ENCODE data around the gene NUCB1.
A peak's percentile ranks its signal among the peaks of the same experiment; 100 is the strongest.
"Not testable (repeated sequence)": the region's sequence is repeated elsewhere in the genome, so short reads cannot be mapped to it uniquely, and the experiment has no call there.

The NUCB1 gene

DNA sequence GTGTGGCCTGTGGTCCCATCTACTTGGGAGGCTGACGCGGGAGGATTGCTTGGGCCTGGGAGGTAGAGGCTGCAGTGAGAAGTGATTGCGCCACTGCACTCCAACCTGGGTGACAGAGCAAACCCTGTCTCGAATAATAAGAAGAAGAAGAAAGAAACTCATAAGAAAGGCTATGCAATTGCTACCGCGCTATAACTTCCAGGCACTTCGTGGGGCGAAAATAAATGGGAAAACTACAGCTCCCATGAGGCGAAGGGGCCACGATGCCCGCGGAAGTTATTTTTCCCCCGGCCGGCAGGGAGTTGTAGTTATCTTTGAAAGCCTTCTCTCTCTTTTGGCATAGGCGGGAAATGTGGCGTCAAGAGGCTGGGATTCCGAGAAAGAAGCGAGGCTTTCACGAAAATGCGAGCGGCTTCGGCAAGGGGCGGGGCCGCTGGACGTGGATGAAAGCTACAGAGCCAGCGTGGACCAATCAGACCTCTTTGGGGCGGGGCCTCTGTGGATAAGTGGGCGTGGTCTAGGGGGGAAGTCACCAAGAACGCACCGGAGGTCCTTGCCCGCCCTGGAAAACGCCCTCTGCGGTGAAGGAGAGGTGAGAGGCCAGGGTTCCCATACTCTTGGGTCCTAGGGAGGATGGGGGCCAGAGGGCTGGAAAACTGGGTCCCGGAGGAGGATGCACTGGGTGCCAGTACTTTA lies at the start of gene NUCB1:
NUCB1 (plus strand) TSS at position 532 of the 696 bp plus-strand sequence. CDS start 485 bp downstream, outside the sequence.
- DNase-seq: peak; percentile 99

DNA sequence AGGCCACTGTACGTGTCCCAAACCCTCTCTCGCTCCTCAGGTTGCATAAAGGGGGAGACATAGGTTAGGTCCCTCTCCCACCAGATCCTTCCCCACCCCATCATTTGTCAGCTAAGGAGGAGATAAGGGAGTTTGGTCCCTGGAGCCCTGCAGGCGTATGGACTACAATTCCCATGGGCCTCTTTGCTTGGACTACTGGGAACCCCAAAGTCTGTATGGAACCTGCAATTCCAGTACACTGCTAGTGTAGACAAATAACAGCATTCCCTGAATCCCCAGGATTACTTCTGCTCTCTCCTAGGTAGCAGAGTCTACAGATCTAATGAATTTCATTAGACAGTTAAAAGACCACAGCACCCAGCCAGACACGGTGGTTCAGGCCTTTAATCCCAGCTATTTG lies 47.8 kb upstream of the NUCB1 start:
- DNase-seq: no peak

DNA sequence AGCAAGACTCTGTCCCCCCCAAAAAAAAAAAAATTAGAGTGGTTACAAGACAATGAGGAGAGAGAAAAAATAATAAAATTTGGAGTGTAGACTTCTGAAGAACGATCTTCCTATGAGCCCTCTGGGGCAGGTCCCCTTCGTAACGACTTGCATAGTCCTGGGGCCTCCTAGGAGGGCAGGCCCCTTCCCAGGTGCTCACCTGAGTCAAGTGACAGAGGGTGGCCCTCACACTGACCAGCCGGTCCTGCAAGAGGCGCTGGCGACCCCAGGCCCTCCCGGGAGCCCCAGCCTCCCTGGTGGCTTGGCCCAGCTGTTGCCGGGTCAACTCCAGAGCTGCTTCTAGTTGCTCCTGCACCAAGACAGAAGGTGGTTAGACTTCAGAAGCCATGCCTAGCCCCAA lies 46.6 kb upstream of the NUCB1 start:
- DNase-seq: no peak

DNA sequence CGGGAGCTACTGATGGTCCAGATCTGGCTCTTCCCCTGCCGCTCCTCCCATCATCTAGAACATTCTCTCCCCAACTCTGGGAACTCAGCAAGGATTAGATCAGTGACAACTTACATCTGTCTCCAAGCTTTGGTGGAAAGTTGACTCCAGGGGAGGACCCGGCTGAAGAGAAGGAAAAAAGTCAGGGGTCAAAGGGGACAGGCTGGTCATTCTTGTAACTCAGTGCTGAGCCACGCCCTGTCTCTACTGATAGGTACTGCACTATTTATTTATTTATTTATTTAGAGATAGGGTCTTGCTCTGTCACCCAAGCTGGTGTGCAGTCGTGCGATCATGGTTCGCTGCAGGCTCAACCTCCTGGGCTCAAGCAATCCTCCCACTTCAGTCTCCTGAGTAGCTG lies 46.0 kb upstream of the NUCB1 start:
- no peak for DNase-seq

DNA sequence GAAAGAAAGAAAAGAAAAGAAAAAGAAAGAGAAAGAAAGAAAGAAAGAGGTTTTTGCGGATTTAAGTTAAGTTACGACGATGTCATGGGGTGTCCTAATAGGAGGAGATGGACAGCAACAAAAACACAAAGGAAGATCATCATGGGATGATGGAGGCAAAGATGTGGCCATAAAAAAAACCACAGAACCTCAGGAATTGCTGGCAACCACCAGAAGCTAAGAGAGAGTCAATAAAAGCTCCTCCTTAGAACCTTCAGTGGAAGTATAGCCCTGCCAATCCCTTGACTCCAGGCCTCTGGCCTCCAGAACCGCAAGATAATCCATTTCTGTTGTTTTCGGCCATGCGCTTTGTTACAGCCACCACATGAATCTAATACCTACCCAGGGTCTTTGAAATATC lies 43.2 kb upstream of the NUCB1 start:
- no peak for DNase-seq

DNA sequence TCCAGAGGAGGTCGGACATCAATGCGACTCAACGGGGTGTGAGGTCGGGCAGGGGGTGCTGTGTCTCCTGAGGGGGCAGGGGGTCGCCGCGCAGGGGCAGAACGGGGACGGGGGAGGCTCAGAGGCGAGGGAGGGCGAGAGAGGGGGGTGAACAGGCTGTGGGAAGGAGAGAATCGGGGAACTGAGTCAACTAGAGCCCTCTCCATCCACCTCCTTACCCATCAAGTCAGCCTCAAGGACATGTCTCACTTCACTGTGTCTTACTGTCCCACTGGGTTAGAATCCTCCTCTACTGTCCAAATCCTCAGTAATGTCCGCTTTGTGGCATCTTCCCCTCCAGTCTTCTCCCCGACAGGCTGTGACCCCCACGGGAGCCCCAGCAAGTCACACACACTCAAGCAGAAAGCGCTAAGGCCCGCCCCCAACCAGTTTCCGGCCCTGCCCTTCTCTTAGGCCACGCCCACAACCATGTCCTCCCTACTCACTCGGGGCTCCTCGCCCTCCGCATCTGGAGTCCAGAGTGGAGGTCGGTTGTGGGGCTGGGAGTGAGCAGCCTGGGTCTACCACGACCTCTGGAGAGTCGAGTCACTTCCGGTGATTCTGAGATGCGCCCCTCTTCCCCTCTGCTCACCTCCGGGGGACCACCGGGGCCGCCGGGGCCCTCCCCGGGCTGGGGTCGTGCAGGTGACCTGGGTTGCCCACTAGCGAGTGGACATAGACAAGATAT lies 41.0 kb upstream of the NUCB1 start:
- DNase-seq: peak; percentile 81

DNA sequence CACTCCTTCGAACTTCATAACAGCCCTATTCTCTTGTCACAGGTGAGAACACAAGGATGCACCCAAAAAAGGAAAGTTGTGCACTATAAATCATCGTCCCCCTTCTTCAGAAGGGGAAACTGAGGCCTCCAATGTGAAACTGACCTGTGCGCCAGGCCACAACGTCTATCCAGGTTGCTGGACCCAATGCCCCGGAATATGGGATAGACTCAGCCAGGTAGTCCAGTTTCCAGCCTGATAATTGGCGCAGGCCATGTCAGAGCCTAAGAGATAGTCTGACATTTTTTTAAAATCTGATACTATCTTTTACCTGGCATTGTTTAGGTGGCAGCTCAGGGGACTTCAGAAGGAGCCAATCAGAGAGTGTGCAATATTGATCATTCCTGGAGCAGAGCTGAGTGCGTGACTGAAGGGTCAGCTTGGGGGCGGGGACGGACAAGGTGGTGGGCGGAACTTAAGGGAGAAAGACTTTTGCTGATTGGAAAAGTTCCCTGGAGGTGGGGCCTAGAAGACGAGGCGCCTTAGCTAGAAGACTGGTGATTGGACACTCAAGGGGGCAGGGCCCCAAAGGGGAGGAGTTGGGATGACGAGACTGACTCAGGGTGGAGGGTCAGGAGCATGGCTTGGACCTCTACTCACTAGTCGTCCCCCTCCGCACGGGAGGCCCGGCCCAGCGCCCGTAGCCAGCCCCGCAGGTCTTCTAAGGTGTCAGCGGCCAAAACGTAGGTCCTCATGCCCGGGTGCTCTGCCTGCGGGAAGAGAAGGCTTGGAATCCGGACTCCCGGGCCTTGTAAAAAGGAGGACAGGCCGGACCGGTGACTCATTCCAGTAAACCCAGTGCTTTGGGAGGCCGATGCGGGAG lies 40.2 kb upstream of the NUCB1 start:
- no peak for DNase-seq

DNA sequence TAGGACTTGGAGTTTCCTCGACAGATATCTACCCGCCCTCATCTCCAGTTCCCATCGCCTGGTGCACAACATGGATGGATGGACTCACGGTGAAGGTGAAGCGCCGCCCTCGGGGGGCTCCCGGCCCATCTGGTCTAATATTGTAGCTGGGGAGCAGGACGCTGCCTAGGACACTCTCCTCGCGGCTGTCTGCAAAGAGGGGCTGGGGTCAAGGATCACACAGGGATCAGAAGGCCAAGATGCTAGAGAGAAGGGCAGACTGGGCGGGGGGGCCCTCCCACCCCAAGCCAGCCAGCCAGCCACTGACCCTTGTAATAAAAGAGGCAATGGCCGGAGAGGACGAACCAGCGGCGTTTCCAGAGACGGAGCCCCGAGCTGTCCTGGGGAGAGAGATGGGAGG lies 38.8 kb upstream of the NUCB1 start:
- DNase-seq: no peak

DNA sequence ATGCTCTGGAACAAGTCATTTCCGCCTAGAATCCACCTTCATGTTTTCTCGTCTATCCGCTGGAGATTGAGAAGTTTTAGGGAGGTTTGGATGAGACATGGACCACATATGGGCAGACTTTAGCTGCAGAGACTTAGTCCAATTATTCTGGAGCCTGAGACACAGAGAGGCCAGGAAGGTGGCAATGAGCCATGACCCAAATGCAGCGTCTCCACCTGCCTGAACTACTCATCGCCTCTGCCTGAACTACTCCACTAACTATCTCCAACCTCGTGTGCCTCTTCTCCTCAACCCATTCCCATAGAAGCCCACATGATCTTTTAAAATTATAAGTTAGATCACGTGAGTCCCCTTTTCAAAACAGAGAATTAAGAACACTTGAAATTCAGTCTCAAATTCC lies 37.3 kb upstream of the NUCB1 start:
- DNase-seq: no peak

DNA sequence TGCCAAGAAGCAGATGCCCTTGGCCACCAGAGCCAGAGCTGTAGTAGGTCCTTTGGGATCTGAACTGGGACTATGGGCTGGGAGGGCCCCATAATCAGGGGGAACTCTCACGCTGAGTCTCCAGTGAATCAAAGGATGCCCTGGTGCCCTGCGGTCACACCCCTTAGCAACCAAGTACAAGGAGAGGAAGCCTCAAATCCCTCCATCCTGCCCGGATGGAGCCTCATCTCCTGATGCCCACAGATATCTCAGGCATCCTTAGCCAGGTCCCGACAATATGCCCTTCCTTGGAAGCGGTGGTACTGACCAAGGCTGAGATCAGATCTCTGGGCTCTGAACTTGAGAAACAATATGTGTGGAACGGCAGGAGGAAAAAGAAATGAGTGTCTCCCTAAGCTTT lies 33.4 kb upstream of the NUCB1 start:
- DNase-seq: no peak

DNA sequence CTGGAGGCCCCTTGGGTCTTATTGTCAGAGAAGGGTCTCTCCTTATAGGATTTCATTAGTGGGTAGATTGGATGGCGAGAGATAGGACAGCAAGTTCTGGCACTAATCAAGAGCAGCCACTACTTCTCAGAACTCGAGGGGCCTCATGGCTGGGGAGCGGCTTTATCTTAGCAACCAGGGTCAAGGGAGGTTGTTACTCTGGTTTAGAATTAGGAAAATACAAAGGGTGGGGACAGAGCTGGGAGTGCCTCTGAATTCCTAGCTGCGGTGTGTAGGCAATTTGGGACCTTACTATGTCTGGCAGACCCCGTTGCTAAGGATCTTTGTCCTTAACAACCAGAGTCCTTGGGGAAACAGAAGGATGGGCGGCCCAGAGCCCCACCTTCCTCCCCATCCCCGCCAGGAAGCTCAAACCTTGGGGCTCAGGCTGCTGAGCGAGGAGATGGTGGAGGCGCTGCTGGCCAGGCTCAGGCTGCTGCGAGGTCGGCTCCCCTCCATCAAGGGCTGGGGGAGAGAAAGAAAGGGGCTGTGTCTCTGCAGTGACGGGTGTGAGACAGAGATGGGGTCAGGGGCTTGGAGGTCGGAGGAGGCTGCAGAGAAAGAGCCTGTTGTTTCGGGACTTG lies 32.9 kb upstream of the NUCB1 start:
- DNase-seq: no peak

DNA sequence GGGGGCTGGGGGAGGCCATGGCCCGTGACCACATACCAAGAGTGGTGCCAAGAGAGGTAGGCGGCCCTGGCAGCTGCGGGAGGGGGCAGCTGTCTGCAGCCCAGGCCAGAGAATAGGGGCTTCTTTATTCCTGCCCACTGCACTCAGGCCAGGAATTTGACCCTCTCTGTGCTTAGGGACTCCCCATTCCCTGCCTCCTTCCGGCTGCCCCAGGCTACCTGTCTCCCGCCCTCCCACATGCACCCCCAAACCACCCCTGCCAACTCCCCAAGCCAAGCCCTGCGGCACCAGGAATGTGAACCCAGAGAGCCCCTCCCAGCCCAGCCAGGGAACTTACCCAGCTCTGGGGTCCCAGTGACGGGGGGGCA lies 32.4 kb upstream of the NUCB1 start:
- no peak for DNase-seq

DNA sequence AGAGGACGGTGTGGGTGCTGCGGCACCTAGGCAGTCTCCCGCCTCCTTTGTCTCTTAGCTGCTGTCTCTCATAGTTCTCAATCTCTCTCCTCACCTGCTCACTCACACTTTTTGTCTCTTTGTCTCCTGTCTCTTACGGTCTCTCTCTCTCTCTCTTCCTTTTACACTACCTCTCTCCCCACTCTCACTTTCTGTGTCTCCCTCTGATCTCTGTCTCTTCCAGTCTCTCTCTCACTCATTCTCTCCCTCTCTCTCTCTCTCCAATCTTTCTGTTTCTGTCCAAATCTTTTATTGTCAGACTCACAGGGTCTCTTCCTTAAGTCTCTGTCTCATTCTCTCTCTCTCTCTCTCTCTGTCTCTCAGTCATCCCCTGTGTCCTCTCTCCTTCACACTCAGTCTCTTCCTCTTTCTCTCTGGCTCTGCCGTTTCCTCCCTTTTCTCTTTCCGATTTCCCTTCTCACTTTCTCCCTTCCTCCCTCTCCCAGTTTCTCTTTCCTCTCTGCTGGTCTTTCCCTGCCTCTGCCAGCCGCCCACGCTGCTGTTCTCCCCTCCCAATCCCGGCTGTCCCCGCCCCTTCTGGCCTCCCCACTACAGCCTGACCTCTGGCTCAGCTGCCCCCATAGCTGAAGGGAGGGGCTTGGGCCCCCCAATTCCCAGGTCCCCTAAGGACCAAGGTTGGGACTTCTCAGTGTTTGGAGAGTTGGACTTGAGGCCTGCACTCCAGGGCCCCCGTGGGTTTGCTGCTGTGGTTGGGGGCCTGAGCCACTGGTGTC lies 31.8 kb upstream of the NUCB1 start, which contains the start of gene PLEKHA4:
PLEKHA4 (minus strand) TSS at position 504 of the 773 bp plus-strand sequence. CDS start 997 bp downstream, outside the sequence.
- DNase-seq: no peak

DNA sequence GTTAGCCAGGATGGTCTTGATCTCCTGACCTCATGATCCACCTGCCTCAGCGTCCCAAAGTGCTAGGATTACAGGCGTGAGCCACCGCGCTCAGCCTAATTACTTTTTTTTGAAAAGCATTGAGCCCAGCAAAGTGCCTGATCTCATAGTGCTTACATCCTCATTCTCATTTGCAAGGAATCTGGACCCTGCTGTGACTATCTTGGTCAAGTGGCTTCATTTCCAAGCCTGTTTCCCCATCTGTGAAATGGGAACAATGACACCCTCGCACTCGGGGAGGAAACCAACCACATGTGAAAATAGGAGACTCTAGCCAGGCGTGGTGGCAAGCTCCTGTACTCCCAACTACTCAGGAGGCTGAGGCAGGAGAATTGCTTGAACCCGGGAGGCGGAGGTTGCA lies 30.1 kb upstream of the NUCB1 start:
- no peak for DNase-seq

DNA sequence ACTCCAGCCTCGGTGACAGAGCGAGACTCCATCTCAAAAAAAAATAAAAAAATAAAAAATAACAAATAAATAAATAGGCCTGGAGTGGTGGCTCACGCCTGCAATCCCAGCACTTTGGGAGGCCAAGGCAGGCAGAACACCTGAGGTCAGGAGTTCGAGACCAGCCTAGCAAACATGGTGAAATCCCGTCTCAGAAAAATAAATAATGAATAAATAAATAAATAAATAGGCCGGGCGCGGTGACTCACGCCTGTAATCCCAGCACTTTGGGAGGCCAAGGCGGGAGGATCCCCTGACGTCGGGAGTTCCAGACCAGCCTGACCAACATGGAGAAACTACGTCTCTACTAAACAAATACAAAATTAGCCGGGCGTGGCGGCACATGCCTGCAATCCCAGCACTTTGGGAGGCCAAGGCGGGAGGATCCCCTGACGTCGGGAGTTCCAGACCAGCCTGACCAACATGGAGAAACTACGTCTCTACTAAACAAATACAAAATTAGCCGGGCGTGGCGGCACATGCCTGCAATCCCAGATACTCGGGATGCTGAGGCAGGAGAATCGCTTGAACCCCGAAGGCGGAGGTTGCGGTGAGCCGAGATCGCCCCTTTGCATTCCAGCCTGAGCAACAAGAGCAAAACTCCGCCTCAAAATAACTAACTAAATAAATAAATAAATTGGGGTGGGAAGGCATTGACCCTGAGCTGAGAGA lies 28.5 kb upstream of the NUCB1 start:
- not testable (repeated sequence) for DNase-seq

DNA sequence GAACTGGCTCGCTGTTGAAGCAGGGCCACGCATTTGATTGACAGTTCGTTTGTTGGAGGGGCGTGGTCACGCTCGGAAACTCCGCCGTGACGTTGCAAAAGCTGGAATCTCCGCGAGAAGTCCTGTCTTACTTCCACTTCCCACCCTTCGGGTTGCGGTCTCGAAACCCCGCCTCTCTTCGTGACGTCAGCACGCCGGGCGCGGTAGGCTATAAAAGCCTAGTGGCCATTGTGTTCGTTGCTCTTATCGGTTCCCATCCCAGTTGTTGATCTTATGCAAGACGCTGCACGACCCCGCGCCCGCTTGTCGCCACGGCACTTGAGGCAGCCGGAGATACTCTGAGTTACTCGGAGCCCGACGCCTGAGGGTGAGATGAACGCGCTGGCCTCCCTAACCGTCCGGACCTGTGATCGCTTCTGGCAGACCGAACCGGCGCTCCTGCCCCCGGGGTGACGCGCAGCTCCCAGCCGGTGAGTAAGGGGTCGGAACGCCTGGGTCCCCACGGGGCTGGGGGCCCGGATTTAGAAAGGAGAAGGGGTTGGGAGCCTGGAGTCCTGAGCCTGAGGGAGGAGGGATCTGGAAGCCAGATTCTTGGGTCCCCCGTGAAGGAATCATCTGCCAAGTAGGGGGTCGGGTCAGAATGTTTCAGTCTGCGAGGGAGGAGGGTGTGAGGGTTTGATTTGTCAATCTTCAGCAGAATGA lies 27.8 kb upstream of the NUCB1 start, which contains the start of gene PPP1R15A:
PPP1R15A (plus strand) TSS at position 240 of the 702 bp plus-strand sequence. CDS start 813 bp downstream, outside the sequence.
- DNase-seq: peak; percentile 98

DNA sequence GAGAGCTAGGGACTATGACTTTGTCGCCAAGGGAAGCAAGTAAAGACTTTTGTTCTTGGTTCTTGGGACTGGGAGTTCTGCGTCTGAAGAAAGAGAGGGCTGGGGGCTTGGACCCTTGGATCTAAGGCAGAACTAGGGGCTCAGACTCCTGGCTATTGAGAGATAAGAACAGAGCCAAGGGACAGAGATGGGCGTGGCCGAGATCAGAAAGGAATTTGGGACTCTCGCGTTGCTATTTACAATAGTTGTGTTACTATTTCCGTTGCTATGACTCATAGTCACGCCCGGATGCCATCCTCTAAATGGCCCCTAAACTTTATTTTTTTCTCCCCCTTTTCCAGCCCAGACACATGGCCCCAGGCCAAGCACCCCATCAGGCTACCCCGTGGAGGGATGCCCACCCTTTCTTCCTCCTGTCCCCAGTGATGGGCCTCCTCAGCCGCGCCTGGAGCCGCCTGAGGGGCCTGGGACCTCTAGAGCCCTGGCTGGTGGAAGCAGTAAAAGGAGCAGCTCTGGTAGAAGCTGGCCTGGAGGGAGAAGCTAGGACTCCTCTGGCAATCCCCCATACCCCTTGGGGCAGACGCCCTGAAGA lies 27.1 kb upstream of the NUCB1 start:
- peak; percentile 68 for DNase-seq

DNA sequence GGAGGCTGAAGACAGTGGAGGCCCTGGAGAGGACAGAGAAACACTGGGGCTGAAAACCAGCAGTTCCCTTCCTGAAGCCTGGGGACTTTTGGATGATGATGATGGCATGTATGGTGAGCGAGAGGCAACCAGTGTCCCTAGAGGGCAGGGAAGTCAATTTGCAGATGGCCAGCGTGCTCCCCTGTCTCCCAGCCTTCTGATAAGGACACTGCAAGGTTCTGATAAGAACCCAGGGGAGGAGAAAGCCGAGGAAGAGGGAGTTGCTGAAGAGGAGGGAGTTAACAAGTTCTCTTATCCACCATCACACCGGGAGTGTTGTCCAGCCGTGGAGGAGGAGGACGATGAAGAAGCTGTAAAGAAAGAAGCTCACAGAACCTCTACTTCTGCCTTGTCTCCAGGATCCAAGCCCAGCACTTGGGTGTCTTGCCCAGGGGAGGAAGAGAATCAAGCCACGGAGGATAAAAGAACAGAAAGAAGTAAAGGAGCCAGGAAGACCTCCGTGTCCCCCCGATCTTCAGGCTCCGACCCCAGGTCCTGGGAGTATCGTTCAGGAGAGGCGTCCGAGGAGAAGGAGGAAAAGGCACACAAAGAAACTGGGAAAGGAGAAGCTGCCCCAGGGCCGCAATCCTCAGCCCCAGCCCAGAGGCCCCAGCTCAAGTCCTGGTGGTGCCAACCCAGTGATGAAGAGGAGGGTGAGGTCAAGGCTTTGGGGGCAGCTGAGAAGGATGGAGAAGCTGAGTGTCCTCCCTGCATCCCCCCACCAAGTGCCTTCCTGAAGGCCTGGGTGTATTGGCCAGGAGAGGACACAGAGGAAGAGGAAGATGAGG lies 26.4 kb upstream of the NUCB1 start:
- no peak for DNase-seq
